Esophagus squamous epithelium (tissue), 4 donors: ENCODE results near the gene ZSCAN9.

Experiments used
- POLR2A ChIP-seq, 4 donors: fragments of 450-650 bp; IDR thresholded peaks; one replicate each; pipeline ENCODE4 v1.6.1; 2017; ENCODE audit warnings: antibody characterized with exemption in 4 of 4, mild to moderate bottlenecking in 4 of 4, moderate library complexity in 3 of 4
- TF ChIP-seq, protein P1 (sequence below), 6 experiments: fragments of 450-650 bp in 4 of 6; fragments of 200-600 bp in 2 of 6; sonication (generic) in 2 of 6; IDR thresholded peaks; one replicate each; pipeline ENCODE4 v1.5.1; 2016 to 2019; ENCODE audit warnings: antibody characterized with exemption in 6 of 6, mild to moderate bottlenecking in 4 of 6, moderate library complexity in 4 of 6

DNA sequence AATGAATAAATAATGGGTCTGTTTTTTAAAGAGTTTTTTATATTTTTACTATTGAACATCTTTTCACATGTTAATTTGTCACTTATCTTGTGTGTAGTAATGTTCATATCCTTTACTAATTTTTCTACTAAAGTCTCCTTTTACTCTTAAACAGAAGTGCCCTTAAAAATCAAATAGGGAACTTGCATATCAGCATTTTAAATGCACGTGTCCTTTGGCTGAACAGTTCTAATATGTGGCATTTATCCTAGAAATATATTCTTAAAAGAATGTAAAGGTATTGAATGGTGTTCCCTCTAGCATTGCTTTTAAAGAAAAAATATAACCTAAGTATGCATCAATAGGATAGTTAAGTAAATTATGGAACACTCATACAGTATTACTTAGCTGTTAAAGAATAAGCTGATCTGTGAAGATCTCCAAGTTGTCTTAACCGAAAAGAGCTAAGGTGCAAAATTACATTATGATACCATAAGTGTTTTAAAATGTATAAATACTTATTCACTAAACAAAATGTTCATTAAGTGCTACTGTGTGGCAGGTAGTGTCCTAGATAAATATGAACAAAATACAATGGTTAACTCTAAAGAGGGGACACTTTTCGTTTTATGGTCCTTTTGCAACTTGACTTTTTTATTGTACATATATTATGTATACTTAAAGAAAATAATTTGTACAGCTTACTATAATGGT lies 55.7 kb downstream of the ZSCAN9 start:
- TF ChIP-seq POLR2A (IDR thresholded peaks at IDR 0.05): no peak
- TF ChIP-seq, protein P1, sequence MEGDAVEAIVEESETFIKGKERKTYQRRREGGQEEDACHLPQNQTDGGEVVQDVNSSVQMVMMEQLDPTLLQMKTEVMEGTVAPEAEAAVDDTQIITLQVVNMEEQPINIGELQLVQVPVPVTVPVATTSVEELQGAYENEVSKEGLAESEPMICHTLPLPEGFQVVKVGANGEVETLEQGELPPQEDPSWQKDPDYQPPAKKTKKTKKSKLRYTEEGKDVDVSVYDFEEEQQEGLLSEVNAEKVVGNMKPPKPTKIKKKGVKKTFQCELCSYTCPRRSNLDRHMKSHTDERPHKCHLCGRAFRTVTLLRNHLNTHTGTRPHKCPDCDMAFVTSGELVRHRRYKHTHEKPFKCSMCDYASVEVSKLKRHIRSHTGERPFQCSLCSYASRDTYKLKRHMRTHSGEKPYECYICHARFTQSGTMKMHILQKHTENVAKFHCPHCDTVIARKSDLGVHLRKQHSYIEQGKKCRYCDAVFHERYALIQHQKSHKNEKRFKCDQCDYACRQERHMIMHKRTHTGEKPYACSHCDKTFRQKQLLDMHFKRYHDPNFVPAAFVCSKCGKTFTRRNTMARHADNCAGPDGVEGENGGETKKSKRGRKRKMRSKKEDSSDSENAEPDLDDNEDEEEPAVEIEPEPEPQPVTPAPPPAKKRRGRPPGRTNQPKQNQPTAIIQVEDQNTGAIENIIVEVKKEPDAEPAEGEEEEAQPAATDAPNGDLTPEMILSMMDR (IDR thresholded peaks at IDR 0.05): no peak
